Activated CD8-positive, alpha-beta memory T cell treated with anti-CD3 and anti-CD28 coated beads for 1 hour (primary cell): Measurements from ENCODE around the gene ULK1.
A peak's percentile ranks its signal among the peaks of the same experiment; 100 is the strongest.

Source experiments
- DNase-seq, 2 donors: peaks; one replicate each; pipeline ENCODE4 v3.0.0-alpha.2; 2020; ENCODE audit warnings: low read depth in 1 of 2; ENCODE audit errors: extremely low read depth in 1 of 2

ULK1 gene

GRCh38 chr12:131919051-131919347 lies 24.6 kb downstream of the ULK1 start:
- DNase-seq = no peak

GRCh38 chr12:131919366-131920156 lies 25.1 kb downstream of the ULK1 start:
- no peak for DNase-seq

- DNase-seq = no peak
Measured at GRCh38 chr12:131920157-131920508, 25.7 kb downstream of the ULK1 start.

- DNase-seq = no peak
Measured at GRCh38 chr12:131920902-131921840, 26.7 kb downstream of the ULK1 start.

- no peak for DNase-seq
Measured at GRCh38 chr12:131921866-131922769, 27.7 kb downstream of the ULK1 start.

GRCh38 chr12:131922772-131923171 lies 28.4 kb downstream of the ULK1 start:
- DNase-seq = no peak

- no peak for DNase-seq
Measured at GRCh38 chr12:131923260-131923659, 28.8 kb downstream of the ULK1 start.

GRCh38 chr12:131927110-131928079 lies 33.0 kb downstream of the ULK1 start:
- no peak for DNase-seq

GRCh38 chr12:131928080-131928710 lies 33.8 kb downstream of the ULK1 start:
- no peak for DNase-seq

- DNase-seq = peak; percentile 83 to 89
Measured at GRCh38 chr12:131928711-131929580, 34.5 kb downstream of the ULK1 start, which contains the start of gene PUS1. Gene PUS1, plus strand, starts transcription at chr12:131929276. Its CDS starts 447 bp downstream, at chr12:131929723.

GRCh38 chr12:131929581-131930456 lies 35.4 kb downstream of the ULK1 start:
- DNase-seq = no peak

- DNase-seq = no peak
Measured at GRCh38 chr12:131930510-131930909, 36.1 kb downstream of the ULK1 start.

- no peak for DNase-seq
Measured at GRCh38 chr12:131933387-131933786, 39.0 kb downstream of the ULK1 start.

- no peak for DNase-seq
Measured at GRCh38 chr12:131934535-131934934, 40.1 kb downstream of the ULK1 start.

- DNase-seq = no peak
Measured at GRCh38 chr12:131938082-131938481, 43.7 kb downstream of the ULK1 start.

GRCh38 chr12:131939007-131939406 lies 44.6 kb downstream of the ULK1 start:
- no peak for DNase-seq

GRCh38 chr12:131940141-131940547 lies 45.7 kb downstream of the ULK1 start:
- no peak for DNase-seq
